ENCODE results near the gene USP22. TPM values are rescaled to one million over a fixed set of nuclear protein-coding genes. Genes with fewer than 3 reads are reported as not detected.

The USP22 gene
- total and polyA plus RNA-seq, 2 experiments from 2014 or later = 68.9 to 296 TPM

DNA sequence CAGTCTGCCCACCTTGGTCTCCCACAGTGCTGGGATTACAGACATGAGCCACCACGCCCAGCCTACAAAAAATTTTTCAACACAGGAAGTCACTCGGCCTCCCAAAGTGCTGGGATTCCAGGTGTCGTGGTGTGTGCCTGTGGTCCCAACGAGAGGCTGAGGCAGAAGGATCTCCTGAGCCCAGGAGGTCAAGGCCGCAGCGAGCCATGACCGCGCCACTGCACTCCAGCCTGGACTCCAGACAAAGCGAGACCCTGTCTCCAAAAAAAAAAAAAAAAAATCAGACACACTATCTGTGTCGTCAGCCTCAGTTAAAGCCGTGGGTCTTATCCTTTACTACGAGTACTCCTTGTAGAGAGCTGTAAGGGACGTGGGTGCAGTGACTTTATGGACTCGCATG, 15.8 kb downstream of the USP22 start (continued):
- TF ChIP-seq, protein P1, sequence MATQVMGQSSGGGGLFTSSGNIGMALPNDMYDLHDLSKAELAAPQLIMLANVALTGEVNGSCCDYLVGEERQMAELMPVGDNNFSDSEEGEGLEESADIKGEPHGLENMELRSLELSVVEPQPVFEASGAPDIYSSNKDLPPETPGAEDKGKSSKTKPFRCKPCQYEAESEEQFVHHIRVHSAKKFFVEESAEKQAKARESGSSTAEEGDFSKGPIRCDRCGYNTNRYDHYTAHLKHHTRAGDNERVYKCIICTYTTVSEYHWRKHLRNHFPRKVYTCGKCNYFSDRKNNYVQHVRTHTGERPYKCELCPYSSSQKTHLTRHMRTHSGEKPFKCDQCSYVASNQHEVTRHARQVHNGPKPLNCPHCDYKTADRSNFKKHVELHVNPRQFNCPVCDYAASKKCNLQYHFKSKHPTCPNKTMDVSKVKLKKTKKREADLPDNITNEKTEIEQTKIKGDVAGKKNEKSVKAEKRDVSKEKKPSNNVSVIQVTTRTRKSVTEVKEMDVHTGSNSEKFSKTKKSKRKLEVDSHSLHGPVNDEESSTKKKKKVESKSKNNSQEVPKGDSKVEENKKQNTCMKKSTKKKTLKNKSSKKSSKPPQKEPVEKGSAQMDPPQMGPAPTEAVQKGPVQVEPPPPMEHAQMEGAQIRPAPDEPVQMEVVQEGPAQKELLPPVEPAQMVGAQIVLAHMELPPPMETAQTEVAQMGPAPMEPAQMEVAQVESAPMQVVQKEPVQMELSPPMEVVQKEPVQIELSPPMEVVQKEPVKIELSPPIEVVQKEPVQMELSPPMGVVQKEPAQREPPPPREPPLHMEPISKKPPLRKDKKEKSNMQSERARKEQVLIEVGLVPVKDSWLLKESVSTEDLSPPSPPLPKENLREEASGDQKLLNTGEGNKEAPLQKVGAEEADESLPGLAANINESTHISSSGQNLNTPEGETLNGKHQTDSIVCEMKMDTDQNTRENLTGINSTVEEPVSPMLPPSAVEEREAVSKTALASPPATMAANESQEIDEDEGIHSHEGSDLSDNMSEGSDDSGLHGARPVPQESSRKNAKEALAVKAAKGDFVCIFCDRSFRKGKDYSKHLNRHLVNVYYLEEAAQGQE (IDR thresholded peaks at IDR 0.05; ENCODE audit: unreplicated experiment) = no peak
- TF ChIP-seq ZNF114 (CRISPR knock-in tag; IDR thresholded peaks at IDR 0.05) (no peak), EZH2 (IDR thresholded peaks at IDR 0.05; ENCODE audit: low read depth, unreplicated experiment) (no peak), ZNF331 (CRISPR knock-in tag; IDR thresholded peaks at IDR 0.05; ENCODE audit: low read depth) (no peak), POLR2AphosphoS5 (IDR thresholded peaks at IDR 0.05; ENCODE audit: low read depth) (no peak), CREB1 (CRISPR knock-in tag; IDR thresholded peaks at IDR 0.05; ENCODE audit: low read depth) (no peak), EZH2phosphoT487 (IDR thresholded peaks at IDR 0.05; ENCODE audit: unreplicated experiment) (no peak), JUNB (IDR thresholded peaks at IDR 0.05; ENCODE audit: unreplicated experiment) (no peak), STAT1 (IDR thresholded peaks at IDR 0.05; ENCODE audit: unreplicated experiment) (no peak)
- TF ChIP-seq, protein P2, sequence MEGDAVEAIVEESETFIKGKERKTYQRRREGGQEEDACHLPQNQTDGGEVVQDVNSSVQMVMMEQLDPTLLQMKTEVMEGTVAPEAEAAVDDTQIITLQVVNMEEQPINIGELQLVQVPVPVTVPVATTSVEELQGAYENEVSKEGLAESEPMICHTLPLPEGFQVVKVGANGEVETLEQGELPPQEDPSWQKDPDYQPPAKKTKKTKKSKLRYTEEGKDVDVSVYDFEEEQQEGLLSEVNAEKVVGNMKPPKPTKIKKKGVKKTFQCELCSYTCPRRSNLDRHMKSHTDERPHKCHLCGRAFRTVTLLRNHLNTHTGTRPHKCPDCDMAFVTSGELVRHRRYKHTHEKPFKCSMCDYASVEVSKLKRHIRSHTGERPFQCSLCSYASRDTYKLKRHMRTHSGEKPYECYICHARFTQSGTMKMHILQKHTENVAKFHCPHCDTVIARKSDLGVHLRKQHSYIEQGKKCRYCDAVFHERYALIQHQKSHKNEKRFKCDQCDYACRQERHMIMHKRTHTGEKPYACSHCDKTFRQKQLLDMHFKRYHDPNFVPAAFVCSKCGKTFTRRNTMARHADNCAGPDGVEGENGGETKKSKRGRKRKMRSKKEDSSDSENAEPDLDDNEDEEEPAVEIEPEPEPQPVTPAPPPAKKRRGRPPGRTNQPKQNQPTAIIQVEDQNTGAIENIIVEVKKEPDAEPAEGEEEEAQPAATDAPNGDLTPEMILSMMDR (conservative IDR thresholded peaks at IDR 0.05; ENCODE audit: low read depth in 2 of 2) = no peak
- TF ChIP-seq, protein P3, sequence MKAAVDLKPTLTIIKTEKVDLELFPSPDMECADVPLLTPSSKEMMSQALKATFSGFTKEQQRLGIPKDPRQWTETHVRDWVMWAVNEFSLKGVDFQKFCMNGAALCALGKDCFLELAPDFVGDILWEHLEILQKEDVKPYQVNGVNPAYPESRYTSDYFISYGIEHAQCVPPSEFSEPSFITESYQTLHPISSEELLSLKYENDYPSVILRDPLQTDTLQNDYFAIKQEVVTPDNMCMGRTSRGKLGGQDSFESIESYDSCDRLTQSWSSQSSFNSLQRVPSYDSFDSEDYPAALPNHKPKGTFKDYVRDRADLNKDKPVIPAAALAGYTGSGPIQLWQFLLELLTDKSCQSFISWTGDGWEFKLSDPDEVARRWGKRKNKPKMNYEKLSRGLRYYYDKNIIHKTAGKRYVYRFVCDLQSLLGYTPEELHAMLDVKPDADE (IDR thresholded peaks at IDR 0.05) = no peak

GRCh38 chr17:21025451-21025850, 17.4 kb downstream of the USP22 start:
- H3K4me1 ChIP-seq (ENCODE audit: insufficient read depth) = peaks cover 15% of the 10 kb centered on the region
- Mint-ChIP-seq H3K4me3 (no peak overlapping the region; the same call in 2 of the 3 replicates), H3K36me3 (ENCODE audit: low read depth) (peaks cover 84% of the 10 kb centered on the region), H3K9me3 (no peaks in the 10 kb centered on the region), H3K4me1 (peaks cover 21% of the 10 kb centered on the region), H3K27ac (no peak overlapping the region), H3K27me3 (ENCODE audit: insufficient read depth, low read depth, poor library complexity) (peaks cover 6% of the 10 kb centered on the region)
- H3K79me2 ChIP-seq (replicated peaks; ENCODE audit: insufficient read depth) = peaks cover 100% of the 10 kb centered on the region
- H3F3A ChIP-seq (replicated peaks; ENCODE audit: low read depth) = peaks cover 36% of the 10 kb centered on the region
- no peak overlapping the region for H3K4me2 ChIP-seq
- peaks cover 59% of the 10 kb centered on the region for H3K36me3 ChIP-seq (ENCODE audit: insufficient read depth)
- no peaks in the 10 kb centered on the region for H3K27me3 ChIP-seq (ENCODE audit: insufficient read depth)
- H3K27ac ChIP-seq (ENCODE audit: low read depth) = no peak overlapping the region
- no peaks in the 10 kb centered on the region for H3K9me2 ChIP-seq (ENCODE audit: insufficient read depth)
- peaks cover 96% of the 10 kb centered on the region for H4K20me1 ChIP-seq (replicated peaks; ENCODE audit: insufficient read depth)
- ATAC-seq (no peak), DNase-seq (ENCODE audit: low spot score) (no peak)
- no peak overlapping the region for H2AFZ ChIP-seq
- H3K4me3 ChIP-seq = no peak overlapping the region
- no peak for TF ChIP-seq NANOG (IDR thresholded peaks at IDR 0.05; ENCODE audit: borderline replicate concordance)
- TF ChIP-seq JUNB (IDR thresholded peaks at IDR 0.05; ENCODE audit: unreplicated experiment) = no peak
- no peak for TF ChIP-seq ZNF462 (CRISPR knock-in tag; IDR thresholded peaks at IDR 0.05)
- no peak for TF ChIP-seq CREB1 (CRISPR knock-in tag; IDR thresholded peaks at IDR 0.05; ENCODE audit: low read depth)
- TF ChIP-seq ZNF114 (CRISPR knock-in tag; IDR thresholded peaks at IDR 0.05) = no peak

Data from GM23338 (cell line).